Keratinocyte (primary cell): ENCODE results near the gene TADA3. TPM values are rescaled to one million over a fixed set of nuclear protein-coding genes. Genes with fewer than 3 reads are reported as not detected.

ENCODE experiments used
- DNase-seq: peaks from one replicate; pipeline ENCODE4 v3.0.0-alpha.2; 2011; ENCODE audit warnings: low read depth, missing footprints, low spot score
- FAIRE-seq: peaks from 2 replicates; lab custom pipeline; 2011; peaks lifted over from hg19 to GRCh38; lab: Jason Lieb, UNC
- H2AFZ ChIP-seq: 2 replicates; pipeline ENCODE4 v1.6.0; 2012; ENCODE audit warnings: low read length, control low read depth, inconsistent platforms; ENCODE audit not compliant: control insufficient read depth
- H3K27ac ChIP-seq: 2 replicates; pipeline ENCODE4 v1.5.1; 2011; ENCODE audit warnings: low read length; ENCODE audit not compliant: control insufficient read depth, insufficient read depth
- H3K27me3 ChIP-seq: 3 replicates; pipeline ENCODE4 v1.6.0; 2011; ENCODE audit warnings: low read length; ENCODE audit not compliant: control insufficient read depth, insufficient read depth; ENCODE audit errors: extremely low read depth
- H3K36me3 ChIP-seq, 2 experiments: 2 replicates in 1 of 2; 3 replicates in 1 of 2; pipeline ENCODE4 v1.5.1; 2011; ENCODE audit warnings: low read length in 2 of 2, mild to moderate bottlenecking in 1 of 2; ENCODE audit not compliant: control insufficient read depth in 2 of 2, insufficient read depth in 2 of 2; ENCODE audit errors: extremely low read depth in 1 of 2
- H3K4me1 ChIP-seq: 3 replicates; pipeline ENCODE4 v1.5.1; 2011; ENCODE audit warnings: low read length; ENCODE audit not compliant: control insufficient read depth, insufficient read depth; ENCODE audit errors: extremely low read depth
- H3K4me2 ChIP-seq: 3 replicates; pipeline ENCODE4 v1.6.0; 2011; ENCODE audit warnings: low read depth, low read length; ENCODE audit not compliant: control insufficient read depth, insufficient read depth; ENCODE audit errors: extremely low read depth
- H3K4me3 ChIP-seq, 3 experiments: fragments of 200-600 bp in 1 of 3; sonication (generic) in 1 of 3; 2 replicates in 2 of 3; 3 replicates in 1 of 3; pipeline ENCODE4 v1.5.1; 2011 to 2016; ENCODE audit warnings: low read length in 3 of 3, mild to moderate bottlenecking in 3 of 3, control low read depth in 2 of 3, inconsistent platforms in 1 of 3, low read depth in 1 of 3, mixed read lengths in 1 of 3, mixed run types in 1 of 3, moderate library complexity in 1 of 3; ENCODE audit not compliant: control insufficient read depth in 2 of 3, insufficient read depth in 2 of 3; ENCODE audit errors: extremely low read depth in 1 of 3
- H3K79me2 ChIP-seq: 2 replicates; pipeline ENCODE4 v1.6.0; 2012; ENCODE audit warnings: low read length; ENCODE audit not compliant: control insufficient read depth, insufficient read depth
- H3K9ac ChIP-seq: 3 replicates; pipeline ENCODE4 v1.6.0; 2011; ENCODE audit warnings: low read length; ENCODE audit not compliant: control insufficient read depth, insufficient read depth; ENCODE audit errors: extremely low read depth
- H3K9me1 ChIP-seq: 3 replicates; pipeline ENCODE4 v1.6.0; 2011; ENCODE audit warnings: low read length; ENCODE audit not compliant: control insufficient read depth, insufficient read depth; ENCODE audit errors: extremely low read depth
- H3K9me3 ChIP-seq: 2 replicates; pipeline ENCODE4 v1.5.1; 2012; ENCODE audit warnings: low read depth, low read length; ENCODE audit not compliant: control insufficient read depth
- H4K20me1 ChIP-seq: 3 replicates; pipeline ENCODE4 v1.6.0; 2011; ENCODE audit warnings: low read length; ENCODE audit not compliant: control insufficient read depth, insufficient read depth; ENCODE audit errors: extremely low read depth
- EZH2 ChIP-seq: IDR thresholded peaks from one replicate; pipeline ENCODE4 v1.6.1; 2012; ENCODE audit warnings: inconsistent platforms, mild to moderate bottlenecking, low read length, moderate library complexity
- dilution Hi-C: fragments of 300-500 bp; cut with MboI; formaldehyde crosslinking; loops from one replicate; pipeline ENCODE4 v1.7.0; 2020; ENCODE audit warnings: low sequenced_read_pairs; ENCODE audit not compliant: extremely low pct_ligation_motif_present
- polyA plus RNA-seq, 5 experiments: library from polyadenylated mRNA; depleted of rRNA in 3 of 5; stranded (reverse) in 3 of 5; stranded (forward) in 1 of 5; unstranded in 1 of 5; fragments of >200 nt; gene quantifications; 1 replicate in 1 of 5; 2 replicates in 3 of 5; 3 replicates in 1 of 5; pipeline versions ENCODE4 v1.2.1 to v1.2.3, GENCODE V29; 2011 to 2012; ENCODE audit warnings: missing spikeins in 2 of 5, low read depth in 1 of 5, low replicate concordance in 1 of 5
- TF ChIP-seq, protein P1 (sequence below), 3 experiments: IDR thresholded peaks in 1 of 3; conservative IDR thresholded peaks in 1 of 3; optimal IDR thresholded peaks in 1 of 3; 2 replicates in 2 of 3; 3 replicates in 1 of 3; pipeline versions ENCODE3 to v1.5.1; 2011; ENCODE audit warnings: low read length in 3 of 3, mild to moderate bottlenecking in 3 of 3, moderate library complexity in 2 of 3, control low read depth in 1 of 3, inconsistent platforms in 1 of 3; ENCODE audit not compliant: insufficient read depth in 2 of 3; ENCODE audit errors: extremely low read depth in 1 of 3

TADA3 gene
- polyA plus RNA-seq, 1 donor (not counting 4 experiments of a cell fraction or from before 2014, with no cell fraction given) = 29.6 TPM

- FAIRE-seq (no peak), DNase-seq (no peak)
- Histone ChIP-seq H3K27me3 (no peaks in the 10 kb centered on the region), H4K20me1 (no peaks in the 10 kb centered on the region), H3K9me1 (no peaks in the 10 kb centered on the region), H3K9ac (no peak overlapping the region), H3K79me2 (no peaks in the 10 kb centered on the region), H3K9me3 (no peaks in the 10 kb centered on the region), H2AFZ (no peak overlapping the region), H3K4me3 (no peak overlapping the region), H3K4me2 (no peak overlapping the region), H3K27ac (no peak overlapping the region), H3K36me3 (peaks cover 15 to 28% of the 10 kb centered on the region in 2 experiments), H3K4me1 (peaks cover 7% of the 10 kb centered on the region)
- dilution Hi-C loops = no loop called here
- TF ChIP-seq, protein P1, sequence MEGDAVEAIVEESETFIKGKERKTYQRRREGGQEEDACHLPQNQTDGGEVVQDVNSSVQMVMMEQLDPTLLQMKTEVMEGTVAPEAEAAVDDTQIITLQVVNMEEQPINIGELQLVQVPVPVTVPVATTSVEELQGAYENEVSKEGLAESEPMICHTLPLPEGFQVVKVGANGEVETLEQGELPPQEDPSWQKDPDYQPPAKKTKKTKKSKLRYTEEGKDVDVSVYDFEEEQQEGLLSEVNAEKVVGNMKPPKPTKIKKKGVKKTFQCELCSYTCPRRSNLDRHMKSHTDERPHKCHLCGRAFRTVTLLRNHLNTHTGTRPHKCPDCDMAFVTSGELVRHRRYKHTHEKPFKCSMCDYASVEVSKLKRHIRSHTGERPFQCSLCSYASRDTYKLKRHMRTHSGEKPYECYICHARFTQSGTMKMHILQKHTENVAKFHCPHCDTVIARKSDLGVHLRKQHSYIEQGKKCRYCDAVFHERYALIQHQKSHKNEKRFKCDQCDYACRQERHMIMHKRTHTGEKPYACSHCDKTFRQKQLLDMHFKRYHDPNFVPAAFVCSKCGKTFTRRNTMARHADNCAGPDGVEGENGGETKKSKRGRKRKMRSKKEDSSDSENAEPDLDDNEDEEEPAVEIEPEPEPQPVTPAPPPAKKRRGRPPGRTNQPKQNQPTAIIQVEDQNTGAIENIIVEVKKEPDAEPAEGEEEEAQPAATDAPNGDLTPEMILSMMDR (optimal IDR thresholded peaks at IDR 0.05 in 1 of 3, IDR thresholded peaks at IDR 0.05 in 1 of 3, conservative IDR thresholded peaks at IDR 0.05 in 1 of 3; ENCODE audit: extremely low read depth in 1 of 3, insufficient read depth in 2 of 3, low read length in 3 of 3) = peak; percentile 35 to 58 (median 40)
- TF ChIP-seq EZH2 = no peak
Observed at GRCh38 chr3:9808345-9809037, 16.2 kb upstream of the TADA3 start.

DNA sequence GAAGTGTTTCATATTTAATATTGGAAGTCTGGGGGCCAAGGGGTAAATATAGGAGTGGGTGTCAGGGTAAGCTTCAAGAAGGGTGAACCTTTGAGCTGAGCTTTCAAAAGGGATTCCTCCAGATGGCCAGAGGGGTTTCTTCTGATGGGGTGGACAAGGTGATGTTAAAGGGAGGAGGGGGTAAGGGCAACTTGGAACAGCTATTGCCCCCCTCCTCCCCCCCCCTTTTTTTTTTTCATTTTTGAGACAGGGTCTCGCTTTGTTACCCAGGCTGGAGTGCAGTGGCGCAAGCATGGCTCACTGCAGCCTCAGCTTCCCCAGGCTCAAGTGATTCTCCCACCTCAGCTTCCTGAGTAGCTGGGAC is 15.7 kb upstream of the TADA3 start:
- dilution Hi-C loops = no loop called here
- H3K9me3 ChIP-seq = no peaks in the 10 kb centered on the region
- DNase-seq = no peak
- H3K9me1 ChIP-seq = no peaks in the 10 kb centered on the region
- no peak overlapping the region for H2AFZ ChIP-seq
- no peak overlapping the region for H3K27ac ChIP-seq
- H3K27me3 ChIP-seq = no peaks in the 10 kb centered on the region
- peaks cover 20 to 32% of the 10 kb centered on the region in 2 experiments for H3K36me3 ChIP-seq
- no peaks in the 10 kb centered on the region for H4K20me1 ChIP-seq
- H3K4me2 ChIP-seq = no peak overlapping the region
- H3K9ac ChIP-seq = no peak overlapping the region
- no peak overlapping the region for H3K4me3 ChIP-seq
- no peaks in the 10 kb centered on the region for H3K79me2 ChIP-seq
- peaks cover 7% of the 10 kb centered on the region for H3K4me1 ChIP-seq
- no peak for FAIRE-seq
- TF ChIP-seq, protein P1 (optimal IDR thresholded peaks at IDR 0.05 in 1 of 3, IDR thresholded peaks at IDR 0.05 in 1 of 3, conservative IDR thresholded peaks at IDR 0.05 in 1 of 3; ENCODE audit: extremely low read depth in 1 of 3, insufficient read depth in 2 of 3, low read length in 3 of 3) = no peak
- no peak for TF ChIP-seq EZH2
